CD4-positive, alpha-beta T cell (primary cell): ENCODE results near the gene CNNM1. TPM values are rescaled to one million over a fixed set of nuclear protein-coding genes. Genes with fewer than 3 reads are reported as not detected.

Source experiments
- ATAC-seq: fragments of 200-7000 bp; cut with Tn5 transposase; one replicate; pipeline ENCODE4 v1.10.0; 2022; ENCODE audit warnings: mild to moderate bottlenecking; ENCODE audit not compliant: poor library complexity
- CTCF ChIA-PET: fragments of 350-600 bp; sonication (Branson Sonifier 250); formaldehyde crosslinking; loops from one replicate; lab custom pipeline; 2021; ENCODE audit warnings: antibody characterized with exemption, inconsistent platforms; lab: Charles Lee
- POLR2A ChIA-PET: fragments of 350-600 bp; sonication (Branson Sonifier 250); formaldehyde crosslinking; loops from one replicate; lab custom pipeline; 2021; ENCODE audit warnings: antibody characterized with exemption, inconsistent platforms; lab: Charles Lee
- DNase-seq, 14 experiments: peaks; one replicate each; pipeline ENCODE4 v3.0.0-alpha.2; 2013 to 2020; ENCODE audit warnings: mixed read lengths in 2 of 14
- H3K27ac ChIP-seq, 2 donors: one replicate each; pipeline versions ENCODE4 v1.5.1 to v1.7.0; 2013; ENCODE audit warnings: low read length in 2 of 2, low read depth in 1 of 2, mild to moderate bottlenecking in 1 of 2
- H3K27me3 ChIP-seq, 2 experiments: 1 replicate in 1 of 2; 2 replicates in 1 of 2; pipeline versions ENCODE4 v1.6.1 to v1.7.0; 2013; ENCODE audit warnings: low read length in 2 of 2, control low read depth in 1 of 2, mild to moderate bottlenecking in 1 of 2, moderate library complexity in 1 of 2; ENCODE audit not compliant: insufficient read depth in 2 of 2, control insufficient read depth in 1 of 2
- H3K36me3 ChIP-seq: one replicate; pipeline ENCODE4 v1.6.1; 2013; ENCODE audit warnings: low read length, control low read depth; ENCODE audit not compliant: insufficient read depth
- H3K4me1 ChIP-seq: one replicate; pipeline ENCODE4 v1.6.1; 2013; ENCODE audit warnings: low read length, control low read depth; ENCODE audit not compliant: insufficient read depth
- H3K4me3 ChIP-seq: one replicate; pipeline ENCODE4 v1.5.1; 2013; ENCODE audit warnings: mild to moderate bottlenecking, low read length, moderate library complexity
- H3K9me3 ChIP-seq, 2 experiments: 1 replicate in 1 of 2; 2 replicates in 1 of 2; pipeline versions ENCODE4 v1.6.1 to v1.7.0; 2013; ENCODE audit warnings: low read length in 2 of 2, mild to moderate bottlenecking in 2 of 2, control low read depth in 1 of 2, moderate library complexity in 1 of 2; ENCODE audit not compliant: control insufficient read depth in 1 of 2, insufficient read depth in 1 of 2
- H3K27ac Mint-ChIP-seq: one replicate; pipeline ENCODE4 v1.8.0; 2020; ENCODE audit warnings: mixed read lengths
- H3K27me3 Mint-ChIP-seq: one replicate; pipeline ENCODE4 v1.8.0; 2021; ENCODE audit warnings: mixed read lengths
- H3K36me3 Mint-ChIP-seq: one replicate; pipeline ENCODE4 v1.8.0; 2021; ENCODE audit warnings: low read depth, mixed read lengths
- H3K4me1 Mint-ChIP-seq: one replicate; pipeline ENCODE4 v1.8.0; 2021; ENCODE audit warnings: low read depth, mixed read lengths
- H3K4me3 Mint-ChIP-seq: one replicate; pipeline ENCODE4 v1.8.0; 2020; ENCODE audit warnings: mild to moderate bottlenecking, mixed read lengths
- H3K9me3 Mint-ChIP-seq: one replicate; pipeline ENCODE4 v1.8.0; 2020; ENCODE audit warnings: mixed read lengths
- CTCF ChIP-seq: fragments of 200-600 bp; IDR thresholded peaks from one replicate; pipeline ENCODE4 v1.8.0; 2022; ENCODE audit warnings: antibody characterized with exemption, mild to moderate bottlenecking
- intact Hi-C, 2 experiments: fragments of 100-400 bp; cut with DNase I in 1 of 2; cut with micrococcal nuclease in 1 of 2; formaldehyde crosslinking; loops; one replicate each; pipeline versions ENCODE4 v1.15.1 to v1.9.0; 2023 to 2025; cut with DNase I, micrococcal nuclease
- total RNA-seq, 174 experiments: library from RNA in 2 of 174; stranded (reverse) in 2 of 174; gene quantifications; one replicate each; pipeline ENCODE4 v1.2.3 and lab custom pipeline; 2021 to 2026

The CNNM1 gene
- total RNA-seq, 2 experiments from 2014 or later: 0.16 to 0.17 TPM

GRCh38 chr10:99316374-99316773, 12.8 kb upstream of the CNNM1 start:
- Mint-ChIP-seq H3K4me3 (no peak overlapping the region), H3K27ac (no peak overlapping the region), H3K9me3 (no peaks in the 10 kb centered on the region), H3K4me1 (no peaks in the 10 kb centered on the region), H3K36me3 (no peaks in the 10 kb centered on the region), H3K27me3 (peaks cover 5% of the 10 kb centered on the region)
- Histone ChIP-seq H3K4me3 (no peak overlapping the region), H3K27ac (no peak overlapping the region), H3K9me3 (peaks cover 0 to 10% of the 10 kb centered on the region in 2 experiments), H3K4me1 (no peaks in the 10 kb centered on the region), H3K27me3 (no peaks in the 10 kb centered on the region), H3K36me3 (no peaks in the 10 kb centered on the region)
- TF ChIP-seq CTCF: no peak
- POLR2A ChIA-PET: no interaction called here
- no peak for DNase-seq
- CTCF ChIA-PET: no interaction called here
- ATAC-seq: no peak
- intact Hi-C loops: no loop called here

GRCh38 chr10:99318048-99318447, 11.1 kb upstream of the CNNM1 start:
- peaks cover 0 to 10% of the 10 kb centered on the region in 2 experiments for H3K9me3 ChIP-seq
- CTCF ChIA-PET: no interaction called here
- H3K27ac ChIP-seq: no peak overlapping the region
- H3K4me3 Mint-ChIP-seq: no peak overlapping the region
- no peaks in the 10 kb centered on the region for H3K36me3 Mint-ChIP-seq
- H3K27ac Mint-ChIP-seq: no peak overlapping the region
- no peak overlapping the region for H3K4me3 ChIP-seq
- H3K36me3 ChIP-seq: no peaks in the 10 kb centered on the region
- no peak for TF ChIP-seq CTCF
- H3K9me3 Mint-ChIP-seq: no peaks in the 10 kb centered on the region
- H3K4me1 Mint-ChIP-seq: no peaks in the 10 kb centered on the region
- ATAC-seq: no peak
- POLR2A ChIA-PET: no interaction called here
- H3K27me3 ChIP-seq: no peaks in the 10 kb centered on the region
- H3K27me3 Mint-ChIP-seq: peaks cover 10% of the 10 kb centered on the region
- DNase-seq: no peak
- H3K4me1 ChIP-seq: no peaks in the 10 kb centered on the region
- intact Hi-C loops: no loop called here

- H3K4me1 ChIP-seq: no peaks in the 10 kb centered on the region
- no peaks in the 10 kb centered on the region for H3K36me3 Mint-ChIP-seq
- H3K27ac ChIP-seq: no peak overlapping the region
- no peaks in the 10 kb centered on the region for H3K4me1 Mint-ChIP-seq
- peaks cover 0 to 10% of the 10 kb centered on the region in 2 experiments for H3K9me3 ChIP-seq
- DNase-seq: no peak
- TF ChIP-seq CTCF: no peak
- intact Hi-C loops: no loop called here
- no peak overlapping the region for H3K4me3 Mint-ChIP-seq
- no peaks in the 10 kb centered on the region for H3K36me3 ChIP-seq
- no peak overlapping the region for H3K4me3 ChIP-seq
- peaks cover 14% of the 10 kb centered on the region for H3K27me3 Mint-ChIP-seq
- ATAC-seq: no peak
- no peak overlapping the region for H3K27ac Mint-ChIP-seq
- no peaks in the 10 kb centered on the region for H3K9me3 Mint-ChIP-seq
- H3K27me3 ChIP-seq: no peaks in the 10 kb centered on the region
- CTCF ChIA-PET: no interaction called here
- POLR2A ChIA-PET: no interaction called here
Measured at GRCh38 chr10:99318475-99318874, 10.7 kb upstream of the CNNM1 start.
